ENCODE results near the gene CELF2. TPM values are rescaled to one million over a fixed set of nuclear protein-coding genes. Genes with fewer than 3 reads are reported as not detected.

CELF2 gene
- total and polyA plus RNA-seq, 10 donors = 13.5 to 180 (median 105) TPM

DNA sequence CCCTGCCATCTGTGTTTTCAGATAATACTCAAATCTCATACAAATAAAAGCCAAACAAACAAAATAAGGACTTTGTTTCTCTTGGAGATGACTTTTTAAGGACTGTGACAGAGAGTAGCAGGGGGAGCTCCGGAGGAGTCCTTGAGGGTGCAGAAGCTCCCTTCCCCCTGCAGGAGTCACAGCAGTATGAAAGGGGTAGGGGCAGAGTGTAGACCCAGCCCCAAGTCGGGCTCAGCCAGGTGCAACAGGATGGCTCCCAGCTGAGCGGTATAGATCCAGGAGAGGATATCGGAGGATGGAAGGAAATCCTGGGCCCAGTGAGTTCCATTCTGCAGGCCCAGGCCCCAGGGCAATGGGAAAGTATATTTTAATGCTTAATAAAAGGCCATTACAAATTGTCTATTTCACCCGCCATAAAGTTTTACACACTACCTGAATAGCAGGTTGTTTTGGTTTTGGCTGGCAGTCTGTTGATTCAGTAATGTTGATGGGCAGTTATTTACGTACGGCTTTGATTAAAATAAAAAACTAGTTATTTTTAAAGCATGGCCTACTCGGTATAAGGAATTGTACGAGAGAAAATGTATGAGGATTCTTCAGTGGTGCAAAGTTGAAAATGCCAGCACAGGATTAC lies 206.0 kb downstream of the CELF2 start:
- DNase-seq = no peak
- H3K9me3 ChIP-seq = no peaks in the 10 kb centered on the region
- no peaks in the 10 kb centered on the region for H3K27me3 ChIP-seq (replicated peaks in 1 of 7)
- peaks cover 18 to 96% (median 53%) of the 10 kb centered on the region in 6 donors for H3K4me1 ChIP-seq
- H3K27ac ChIP-seq = no peak overlapping the region
- WGBS, 5 donors = 92 to 96% (median 94%) methylated on average over 9 of the region's 9 CpGs
- intact Hi-C loops (cut with DNase I; ENCODE audit: low total_unique reads) = no loop called here
- peaks cover 0 to 92% (median 13%) of the 10 kb centered on the region in 6 donors for H3K36me3 ChIP-seq
- H3K4me3 ChIP-seq = no peak overlapping the region
- TF ChIP-seq POLR2A (IDR thresholded peaks at IDR 0.05) = no peak

- DNase-seq = no peak
- TF ChIP-seq CTCF (IDR thresholded peaks at IDR 0.05 in 8 of 11, conservative IDR thresholded peaks at IDR 0.05 in 3 of 11) (no peak), POLR2AphosphoS5 (IDR thresholded peaks at IDR 0.05) (no peak), POLR2A (IDR thresholded peaks at IDR 0.05) (no peak)
- peaks cover 0 to 92% (median 9%) of the 10 kb centered on the region in 6 donors for H3K36me3 ChIP-seq
- intact Hi-C loops (cut with DNase I; ENCODE audit: low total_unique reads) = no loop called here
- H3K9me3 ChIP-seq = no peaks in the 10 kb centered on the region
- 91 to 98% (median 93%) methylated on average over 5 of the region's 5 CpGs for WGBS, 5 donors
- H3K4me1 ChIP-seq = peaks cover 22 to 97% (median 58%) of the 10 kb centered on the region in 6 donors
- H3K4me3 ChIP-seq = no peak overlapping the region
- no peak overlapping the region for H3K27ac ChIP-seq
- H3K27me3 ChIP-seq (replicated peaks in 1 of 7) = no peaks in the 10 kb centered on the region
These were observed 206.6 kb downstream of the CELF2 start for GRCh38 chr10:11224321-11224720.

DNA sequence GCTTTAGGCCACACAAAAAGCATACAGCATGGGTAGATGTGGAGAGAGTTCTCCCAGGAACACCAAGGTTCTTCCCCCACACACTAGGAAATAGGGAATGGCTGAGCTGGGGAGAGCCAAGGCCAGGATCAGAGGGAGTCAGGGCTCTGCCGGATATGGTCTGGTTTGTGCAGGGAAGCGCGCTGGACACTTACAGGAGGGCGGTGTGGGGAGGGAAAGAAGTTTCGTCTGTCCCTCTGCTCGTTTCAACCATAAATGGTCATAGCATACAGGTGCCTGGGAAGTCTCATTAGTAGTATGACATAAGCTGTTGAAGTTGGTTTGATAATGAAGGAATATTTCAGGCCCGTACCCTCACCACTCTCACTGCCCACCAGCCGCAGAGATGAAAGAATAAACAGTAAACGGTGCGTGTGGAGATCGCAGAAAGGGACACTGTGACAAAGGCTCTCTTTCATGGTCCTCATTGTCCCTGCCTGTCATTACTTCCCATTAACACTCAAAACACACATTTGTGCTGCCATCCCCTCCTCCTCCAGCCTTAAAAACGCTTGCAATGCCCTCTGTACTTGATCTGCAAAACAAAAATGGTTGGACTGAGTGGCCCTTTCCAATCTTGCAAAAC lies 207.2 kb downstream of the CELF2 start:
- no peak overlapping the region for H3K4me3 ChIP-seq
- peaks cover 22 to 97% (median 63%) of the 10 kb centered on the region in 6 donors for H3K4me1 ChIP-seq
- no peaks in the 10 kb centered on the region for H3K9me3 ChIP-seq
- H3K27ac ChIP-seq = peak overlapping the region in 5 of 8 donors; percentile 20 to 79 (median 77)
- peaks cover 0 to 92% (median 6%) of the 10 kb centered on the region in 6 donors for H3K36me3 ChIP-seq
- TF ChIP-seq POLR2A (IDR thresholded peaks at IDR 0.05) (no peak), CTCF (IDR thresholded peaks at IDR 0.05 in 8 of 11, conservative IDR thresholded peaks at IDR 0.05 in 3 of 11) (no peak), POLR2AphosphoS5 (IDR thresholded peaks at IDR 0.05) (no peak)
- no peak for DNase-seq
- 76 to 84% (median 81%) methylated on average over 12 of the region's 12 CpGs for WGBS, 5 donors
- H3K27me3 ChIP-seq (replicated peaks in 1 of 7) = no peaks in the 10 kb centered on the region
- intact Hi-C loops (cut with DNase I; ENCODE audit: low total_unique reads) = no loop called here

DNA sequence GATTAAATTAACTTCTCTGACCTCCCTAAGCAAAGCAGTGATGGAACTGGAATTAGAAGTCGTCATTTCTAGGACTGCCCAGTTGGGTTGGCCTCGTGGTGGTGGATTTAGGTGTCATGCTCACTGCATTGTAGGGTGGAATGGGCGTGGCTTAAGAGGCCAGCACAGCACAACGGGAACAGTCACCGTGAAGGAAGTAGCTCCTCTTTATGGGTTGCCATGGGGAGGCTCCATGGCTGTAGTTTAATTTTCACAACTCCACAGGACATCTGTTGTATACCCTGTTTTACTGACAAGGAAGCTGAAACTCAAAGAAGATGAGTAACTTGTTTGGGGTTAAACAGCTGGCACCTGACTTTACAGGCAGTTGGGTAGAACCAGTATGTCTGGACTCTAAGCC lies 208.3 kb downstream of the CELF2 start:
- Histone ChIP-seq H3K9me3 (no peaks in the 10 kb centered on the region), H3K4me1 (peaks cover 28 to 99% (median 73%) of the 10 kb centered on the region in 6 donors), H3K27ac (peak overlapping the region; percentile 35 to 79 (median 68)), H3K36me3 (peaks cover 0 to 92% (median 1%) of the 10 kb centered on the region in 6 donors), H3K4me3 (peak overlapping the region in 1 of 8 donors; percentile 26), H3K27me3 (replicated peaks in 1 of 7) (no peaks in the 10 kb centered on the region)
- intact Hi-C loops (cut with DNase I; ENCODE audit: low total_unique reads) = no loop called here
- TF ChIP-seq POLR2AphosphoS5 (IDR thresholded peaks at IDR 0.05) (peak in 1 of 3 donors; percentile 59), POLR2A (IDR thresholded peaks at IDR 0.05) (no peak), CTCF (IDR thresholded peaks at IDR 0.05 in 8 of 11, conservative IDR thresholded peaks at IDR 0.05 in 3 of 11) (no peak)
- DNase-seq = peak; percentile 85
- WGBS, 5 donors = 21 to 40% (median 31%) methylated on average over 5 of the region's 5 CpGs

Data from spleen (tissue), 11 donors.